Tibial artery (tissue), 4 donors: ENCODE results near the gene EAPP.

Experiments
- DNase-seq, 2 donors: peaks; one replicate each; pipeline ENCODE4 v3.0.0-alpha.2; 2019
- H3K27ac ChIP-seq, 2 donors: fragments of 200-600 bp; sonication (generic) in 1 of 2; 1 replicate in 1 of 2; 2 replicates in 1 of 2; pipeline ENCODE4 v1.5.1; 2018 to 2019; ENCODE audit warnings: mild to moderate bottlenecking in 1 of 2
- H3K27me3 ChIP-seq, 2 donors: fragments of 200-600 bp; sonication (generic) in 1 of 2; one replicate each; pipeline versions ENCODE4 v1.5.1 to v1.6.0; 2016 to 2019
- H3K36me3 ChIP-seq, 3 donors: fragments of 200-600 bp; sonication (generic) in 2 of 3; one replicate each; pipeline ENCODE4 v1.5.1; 2016 to 2019; ENCODE audit warnings: mild to moderate bottlenecking in 2 of 3
- H3K4me1 ChIP-seq, 4 donors: fragments of 200-600 bp; sonication (generic) in 2 of 4; 1 replicate in 3 of 4; 2 replicates in 1 of 4; pipeline ENCODE4 v1.5.1; 2016 to 2019
- H3K4me3 ChIP-seq, 2 donors: fragments of 200-600 bp; sonication (generic) in 1 of 2; 1 replicate in 1 of 2; 2 replicates in 1 of 2; pipeline ENCODE4 v1.5.1; 2018 to 2019; ENCODE audit warnings: mild to moderate bottlenecking in 2 of 2
- H3K9me3 ChIP-seq, 3 donors: fragments of 200-600 bp; sonication (generic) in 1 of 3; one replicate each; pipeline ENCODE4 v1.5.1; 2016 to 2019
- CTCF ChIP-seq, 2 experiments: fragments of 200-600 bp in 1 of 2; fragments of 450-650 bp in 1 of 2; IDR thresholded peaks; one replicate each; pipeline ENCODE4 v1.5.1; 2017 to 2019; ENCODE audit warnings: antibody characterized with exemption in 2 of 2, mild to moderate bottlenecking in 1 of 2, moderate library complexity in 1 of 2
- intact Hi-C: fragments of 100-400 bp; cut with DNase I; formaldehyde crosslinking; loops from one replicate; pipeline ENCODE4 v1.15.0; 2023; ENCODE audit warnings: low total_unique reads

The EAPP gene

DNA sequence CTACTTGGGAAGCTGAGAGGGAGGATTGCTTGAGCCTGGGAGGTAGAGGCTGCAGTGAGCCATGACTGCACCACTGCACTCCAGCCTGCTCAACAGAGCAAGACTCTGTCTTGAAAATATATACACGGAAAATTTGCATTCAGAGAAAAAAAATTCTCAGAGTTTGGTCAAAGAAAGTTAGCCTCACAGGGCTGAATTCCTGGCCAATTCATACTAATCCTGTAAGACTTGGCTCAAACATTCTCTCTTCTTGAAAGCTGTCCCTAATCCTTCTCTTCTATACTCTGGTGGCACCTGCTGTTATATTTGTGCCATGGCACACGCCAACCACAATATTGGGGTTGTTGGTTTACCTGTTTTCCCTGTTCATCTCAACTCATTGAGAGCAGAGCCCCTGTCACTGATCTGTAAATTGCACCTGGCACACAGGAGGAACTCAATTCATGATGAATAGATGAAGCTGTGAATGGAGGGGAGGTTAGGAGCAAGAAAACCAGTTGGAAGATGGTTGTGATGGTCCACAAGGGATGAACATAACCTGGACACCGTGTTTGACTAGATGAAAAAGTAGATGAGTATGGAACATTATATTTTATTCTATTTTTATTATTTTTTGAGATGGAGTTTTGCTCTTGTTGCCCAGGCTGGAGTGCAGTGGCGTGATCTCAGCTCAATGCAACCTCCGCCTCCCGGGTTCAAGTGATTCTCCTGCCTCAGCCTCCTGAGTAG lies 40.7 kb downstream of the EAPP start:
- no peak for TF ChIP-seq CTCF (IDR thresholded peaks at IDR 0.05)
- no peak overlapping the region for H3K4me3 ChIP-seq
- DNase-seq, result no peak
- peaks cover 0 to 15% (median 8%) of the 10 kb centered on the region in 4 donors for H3K4me1 ChIP-seq
- no peaks in the 10 kb centered on the region for H3K27me3 ChIP-seq
- H3K9me3 ChIP-seq, result no peaks in the 10 kb centered on the region
- H3K27ac ChIP-seq, result no peak overlapping the region
- H3K36me3 ChIP-seq, result no peaks in the 10 kb centered on the region
- intact Hi-C loops, result no loop called here

DNA sequence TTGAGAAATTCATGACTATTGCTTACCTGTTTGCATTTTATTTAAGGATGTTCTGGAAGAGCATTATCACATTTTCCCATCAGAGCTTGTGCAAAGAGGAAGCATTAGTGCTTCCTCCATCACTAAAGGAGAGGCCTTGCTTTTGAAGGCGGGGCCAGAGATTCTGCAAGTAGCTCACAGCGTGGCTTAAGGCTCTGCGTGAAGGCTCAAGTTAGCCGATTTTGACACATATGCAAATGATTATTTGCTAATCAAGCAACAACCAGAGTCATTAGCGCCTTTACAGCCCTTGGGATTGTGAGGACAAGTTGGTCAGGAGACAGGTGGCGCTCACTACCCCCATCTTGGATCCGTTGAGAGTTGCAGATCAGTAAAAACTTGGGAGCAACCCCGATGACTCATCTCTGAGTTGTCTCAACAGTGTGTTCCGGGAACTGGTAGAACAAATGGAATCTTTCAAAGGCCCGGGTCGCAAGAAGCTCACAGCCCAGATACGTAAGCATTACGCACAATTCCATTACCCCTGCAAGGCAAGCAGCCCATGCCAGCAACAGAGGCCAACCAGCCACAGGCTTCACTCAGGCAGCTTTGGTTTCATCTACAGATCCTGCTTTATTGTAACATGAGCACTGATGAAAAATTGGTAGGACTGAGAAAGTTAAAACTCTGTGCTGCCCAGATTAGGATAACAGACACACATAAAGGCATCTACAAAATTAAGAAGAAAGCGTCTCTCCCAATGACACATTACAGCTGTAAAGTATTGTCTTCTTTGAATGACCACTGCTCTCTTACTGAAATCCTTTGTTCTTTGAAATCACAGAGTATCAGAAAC lies 42.6 kb downstream of the EAPP start:
- intact Hi-C loops, result no loop called here
- H3K27ac ChIP-seq, result peak overlapping the region; percentile 47 to 63
- peaks cover 0 to 15% (median 8%) of the 10 kb centered on the region in 4 donors for H3K4me1 ChIP-seq

GRCh38 chr14:34496007-34496678 lies 43.4 kb downstream of the EAPP start:
- Histone ChIP-seq H3K36me3 (no peaks in the 10 kb centered on the region), H3K27me3 (no peaks in the 10 kb centered on the region), H3K4me1 (peaks cover 0 to 16% (median 11%) of the 10 kb centered on the region in 4 donors), H3K27ac (peak overlapping the region; percentile 39 to 63), H3K9me3 (no peaks in the 10 kb centered on the region), H3K4me3 (no peak overlapping the region)
- intact Hi-C loops, result no loop called here
- TF ChIP-seq CTCF (IDR thresholded peaks at IDR 0.05), result no peak
- peak in 1 of 2 donors; percentile 52 for DNase-seq

More for the DNA sequence above, 42.6 kb downstream of the EAPP start:
- TF ChIP-seq CTCF (IDR thresholded peaks at IDR 0.05), result no peak
- Histone ChIP-seq H3K4me3 (no peak overlapping the region), H3K27me3 (no peaks in the 10 kb centered on the region), H3K36me3 (no peaks in the 10 kb centered on the region), H3K9me3 (no peaks in the 10 kb centered on the region)
- peak; percentile 68 to 87 for DNase-seq

DNA sequence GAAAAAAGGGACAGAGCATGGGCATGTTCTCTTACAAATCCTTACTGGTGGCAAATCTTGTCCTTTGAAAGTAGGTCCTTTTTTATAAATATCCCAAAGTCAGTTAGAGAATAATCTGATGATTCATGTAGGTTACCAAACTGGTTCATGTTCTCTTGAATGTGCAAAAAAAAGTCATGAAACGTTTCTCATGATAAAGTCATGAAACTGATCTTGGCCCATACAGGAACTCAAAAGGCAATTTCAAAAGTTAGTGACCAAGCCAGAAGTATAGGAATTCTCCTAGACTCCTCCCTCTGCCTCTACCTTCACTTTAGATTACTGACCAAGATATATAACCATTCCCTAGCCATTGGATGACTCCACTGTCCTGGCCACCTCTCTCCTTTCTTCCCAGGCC lies 50.2 kb downstream of the EAPP start:
- DNase-seq, result no peak

More for the DNA sequence above, 50.2 kb downstream of the EAPP start:
- Histone ChIP-seq H3K9me3 (no peaks in the 10 kb centered on the region), H3K4me1 (peaks cover 0 to 5% (median 0%) of the 10 kb centered on the region in 4 donors), H3K36me3 (no peaks in the 10 kb centered on the region), H3K27ac (no peak overlapping the region), H3K4me3 (no peak overlapping the region), H3K27me3 (no peaks in the 10 kb centered on the region)
- TF ChIP-seq CTCF (IDR thresholded peaks at IDR 0.05), result no peak
- intact Hi-C loops, result no loop called here
